Mesenchymal stem cell (in vitro differentiated cells and primary cell): ENCODE measurements around the gene CBX3.
A peak's percentile ranks its signal among the peaks of the same experiment; 100 is the strongest.

Experiments used
- DNase-seq: peaks from one replicate; pipeline ENCODE4 v3.0.0-alpha.2; 2013
- H2AFZ ChIP-seq: one replicate; pipeline ENCODE4 v1.6.1; 2013; ENCODE audit warnings: low read depth, mild to moderate bottlenecking, control low read depth, inconsistent platforms, low read length, moderate library complexity
- H2AK5ac ChIP-seq: 2 replicates; pipeline ENCODE4 v1.6.1; 2013; ENCODE audit warnings: low read length, moderate library complexity, mild to moderate bottlenecking, inconsistent platforms; ENCODE audit not compliant: severe bottlenecking
- H2BK120ac ChIP-seq: one replicate; pipeline ENCODE4 v1.6.1; 2013; ENCODE audit warnings: low read depth, mild to moderate bottlenecking, inconsistent platforms, low read length, moderate library complexity
- H2BK12ac ChIP-seq, 2 experiments: one replicate each; pipeline ENCODE4 v1.6.1; 2013; ENCODE audit warnings: inconsistent platforms in 2 of 2, low read length in 2 of 2, mild to moderate bottlenecking in 2 of 2, moderate library complexity in 2 of 2, control low read depth in 1 of 2
- H2BK15ac ChIP-seq: one replicate; pipeline ENCODE4 v1.6.1; 2013; ENCODE audit warnings: mild to moderate bottlenecking, low read depth, inconsistent platforms; ENCODE audit not compliant: poor library complexity, severe bottlenecking
- H2BK5ac ChIP-seq: 2 replicates; pipeline ENCODE4 v1.6.1; 2013; ENCODE audit warnings: low read depth, mild to moderate bottlenecking, low read length, control low read depth, inconsistent platforms; ENCODE audit not compliant: poor library complexity, severe bottlenecking
- H3K14ac ChIP-seq, 2 experiments: one replicate each; pipeline ENCODE4 v1.6.1; 2013; ENCODE audit warnings: inconsistent platforms in 2 of 2, low read length in 2 of 2, control low read depth in 1 of 2, mild to moderate bottlenecking in 1 of 2, moderate library complexity in 1 of 2
- H3K18ac ChIP-seq, 2 experiments: one replicate each; pipeline ENCODE4 v1.6.1; 2013; ENCODE audit warnings: inconsistent platforms in 2 of 2, low read length in 2 of 2, control low read depth in 1 of 2, low read depth in 1 of 2, mild to moderate bottlenecking in 1 of 2
- H3K23ac ChIP-seq, 2 experiments: one replicate each; pipeline ENCODE4 v1.6.1; 2013; ENCODE audit warnings: inconsistent platforms in 2 of 2, low read length in 2 of 2, mild to moderate bottlenecking in 2 of 2, moderate library complexity in 2 of 2, control low read depth in 1 of 2
- H3K27ac ChIP-seq: 2 replicates; pipeline ENCODE4 v1.5.1; 2013; ENCODE audit warnings: mild to moderate bottlenecking, moderate library complexity, low read length, control low read depth, inconsistent platforms; ENCODE audit not compliant: poor library complexity, severe bottlenecking
- H3K27me3 ChIP-seq, 2 experiments: 2 replicates each; pipeline versions ENCODE4 v1.6.1 to v1.7.0; 2013; ENCODE audit warnings: low read length in 2 of 2, mild to moderate bottlenecking in 2 of 2, moderate library complexity in 2 of 2, control low read depth in 1 of 2, inconsistent platforms in 1 of 2; ENCODE audit not compliant: control insufficient read depth in 1 of 2, insufficient read depth in 1 of 2
- H3K36me3 ChIP-seq, 2 experiments: 2 replicates each; pipeline versions ENCODE4 v1.6.1 to v1.7.0; 2013; ENCODE audit warnings: low read length in 2 of 2, control low read depth in 1 of 2, inconsistent platforms in 1 of 2, low read depth in 1 of 2, mild to moderate bottlenecking in 1 of 2; ENCODE audit not compliant: insufficient read depth in 2 of 2, control insufficient read depth in 1 of 2
- H3K4ac ChIP-seq, 2 experiments: one replicate each; pipeline ENCODE4 v1.6.1; 2013; ENCODE audit warnings: inconsistent platforms in 2 of 2, low read length in 2 of 2, mild to moderate bottlenecking in 2 of 2, moderate library complexity in 2 of 2, control low read depth in 1 of 2, low read depth in 1 of 2
- H3K4me1 ChIP-seq: 2 replicates; pipeline ENCODE4 v1.6.1; 2013; ENCODE audit warnings: low read depth, low read length, control low read depth; ENCODE audit not compliant: control insufficient read depth, insufficient read depth
- H3K4me2 ChIP-seq: 2 replicates; pipeline ENCODE4 v1.6.1; 2013; ENCODE audit warnings: low read length, mild to moderate bottlenecking, inconsistent platforms; ENCODE audit not compliant: poor library complexity, severe bottlenecking
- H3K4me3 ChIP-seq, 2 experiments: 2 replicates each; pipeline versions ENCODE4 v1.5.1 to v1.7.0; 2013; ENCODE audit warnings: low read length in 2 of 2, mild to moderate bottlenecking in 2 of 2, control low read depth in 1 of 2, low read depth in 1 of 2; ENCODE audit not compliant: insufficient read depth in 1 of 2
- H3K79me1 ChIP-seq: replicated peaks from 2 replicates; pipeline ENCODE4 v1.6.1; 2013; ENCODE audit warnings: mild to moderate bottlenecking, control low read depth, low read length, inconsistent platforms; ENCODE audit not compliant: poor library complexity, severe bottlenecking
- H3K9ac ChIP-seq: 2 replicates; pipeline ENCODE4 v1.7.0; 2013; ENCODE audit warnings: mild to moderate bottlenecking, low read length, moderate library complexity
- H3K9me3 ChIP-seq: 2 replicates; pipeline ENCODE4 v1.7.0; 2013; ENCODE audit warnings: mild to moderate bottlenecking, low read length; ENCODE audit not compliant: control insufficient read depth
- H4K8ac ChIP-seq: one replicate; pipeline ENCODE4 v1.6.1; 2013; ENCODE audit warnings: inconsistent platforms, mild to moderate bottlenecking, low read length, moderate library complexity
- H4K91ac ChIP-seq: one replicate; pipeline ENCODE4 v1.6.1; 2013; ENCODE audit warnings: mild to moderate bottlenecking, low read length, inconsistent platforms
- WGBS: methylation state at CpG from one replicate; pipeline ENCODE4 v1.1.7; 2013; ENCODE audit warnings: mixed read lengths; 5-methylcytosine and 5-hydroxymethylcytosine counted together

CBX3 gene

GRCh38 chr7:26167303-26167934 is 34.1 kb upstream of the CBX3 start:
- Histone ChIP-seq H3K4ac (no peak overlapping the region), H2BK12ac (no peak overlapping the region), H3K23ac (no peak overlapping the region), H2BK120ac (no peak overlapping the region), H3K14ac (no peak overlapping the region), H3K4me2 (no peak overlapping the region), H3K4me3 (no peak overlapping the region), H2BK15ac (no peak overlapping the region), H3K4me1 (peaks cover 9% of the 10 kb centered on the region), H2AK5ac (peak overlapping the region; percentile 68), H3K27ac (no peak overlapping the region), H3K27me3 (peaks cover 0 to 3% of the 10 kb centered on the region in 2 experiments), H4K91ac (no peak overlapping the region), H3K36me3 (no peaks in the 10 kb centered on the region), H2BK5ac (no peak overlapping the region), H3K18ac (no peak overlapping the region), H3K79me1 (peaks cover 22% of the 10 kb centered on the region), H3K9ac (no peak overlapping the region), H2AFZ (no peak overlapping the region), H4K8ac (no peak overlapping the region), H3K9me3 (no peaks in the 10 kb centered on the region)
- no peak for DNase-seq
- 89% methylated on average over 1 of the region's 3 CpGs for WGBS

- Histone ChIP-seq H2AK5ac (no peak overlapping the region), H4K8ac (no peak overlapping the region), H2BK120ac (no peak overlapping the region), H3K36me3 (no peaks in the 10 kb centered on the region), H3K9ac (no peak overlapping the region), H2BK5ac (no peak overlapping the region), H3K4me2 (no peak overlapping the region), H3K18ac (no peak overlapping the region), H3K4me3 (no peak overlapping the region), H3K79me1 (peaks cover 18% of the 10 kb centered on the region), H2BK15ac (no peak overlapping the region), H3K27me3 (peaks cover 0 to 3% of the 10 kb centered on the region in 2 experiments), H2BK12ac (no peak overlapping the region), H3K4me1 (peaks cover 9% of the 10 kb centered on the region), H3K27ac (no peak overlapping the region), H3K23ac (no peak overlapping the region), H3K4ac (no peak overlapping the region), H3K9me3 (no peaks in the 10 kb centered on the region), H3K14ac (no peak overlapping the region), H2AFZ (no peak overlapping the region), H4K91ac (no peak overlapping the region)
- 100% methylated on average over 2 of the region's 6 CpGs for WGBS
- DNase-seq = no peak
Measured at GRCh38 chr7:26168458-26169023, 33.0 kb upstream of the CBX3 start.

- no peaks in the 10 kb centered on the region for H3K9me3 ChIP-seq
- H3K18ac ChIP-seq = peak overlapping the region in 1 of 2 experiments; percentile 38
- no peak overlapping the region for H3K4me3 ChIP-seq
- peaks cover 20% of the 10 kb centered on the region for H3K79me1 ChIP-seq
- H3K14ac ChIP-seq = peak overlapping the region in 1 of 2 experiments; percentile 75
- H2AK5ac ChIP-seq = peak overlapping the region; percentile 9
- H3K4me2 ChIP-seq = no peak overlapping the region
- no peak overlapping the region for H2BK12ac ChIP-seq
- no peak overlapping the region for H2BK120ac ChIP-seq
- no peak overlapping the region for H2BK5ac ChIP-seq
- H2AFZ ChIP-seq = no peak overlapping the region
- H3K4me1 ChIP-seq = peaks cover 9% of the 10 kb centered on the region
- no peak overlapping the region for H3K4ac ChIP-seq
- peak overlapping the region in 1 of 2 experiments; percentile 80 for H3K23ac ChIP-seq
- no peak overlapping the region for H3K9ac ChIP-seq
- WGBS = 86% methylated on average over 3 of the region's 3 CpGs
- DNase-seq = no peak
- H4K91ac ChIP-seq = no peak overlapping the region
- H3K27me3 ChIP-seq = peaks cover 0 to 3% of the 10 kb centered on the region in 2 experiments
- H4K8ac ChIP-seq = no peak overlapping the region
- H3K27ac ChIP-seq = no peak overlapping the region
- H3K36me3 ChIP-seq = no peaks in the 10 kb centered on the region
- H2BK15ac ChIP-seq = no peak overlapping the region
Measured at GRCh38 chr7:26169271-26169670, 32.3 kb upstream of the CBX3 start.

DNA sequence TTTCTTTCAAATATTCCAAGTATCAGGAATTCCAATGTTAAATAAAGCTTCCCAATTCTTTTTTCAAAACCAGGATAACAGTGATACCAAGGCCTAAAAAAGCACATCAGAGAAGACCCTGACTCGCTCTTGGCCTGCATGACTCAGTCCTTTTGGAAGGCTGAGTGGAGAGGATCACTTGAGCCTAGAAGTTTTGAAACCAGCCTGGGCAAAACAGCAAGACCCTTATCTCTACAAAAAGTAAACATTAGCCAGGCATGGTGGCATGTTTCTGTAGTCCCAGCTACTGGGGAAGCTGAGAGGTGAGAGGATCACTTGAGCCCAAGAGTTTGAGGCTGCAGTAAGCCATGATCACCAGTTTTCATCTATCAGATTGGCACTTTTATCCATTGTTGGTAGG is 30.9 kb upstream of the CBX3 start:
- peaks cover 20% of the 10 kb centered on the region for H3K79me1 ChIP-seq
- no peak overlapping the region for H2BK5ac ChIP-seq
- H4K8ac ChIP-seq = no peak overlapping the region
- H3K4ac ChIP-seq = no peak overlapping the region
- peak overlapping the region in 1 of 2 experiments; percentile 0 for H3K18ac ChIP-seq
- no peaks in the 10 kb centered on the region for H3K36me3 ChIP-seq
- no peak overlapping the region for H3K4me3 ChIP-seq
- peaks cover 0 to 3% of the 10 kb centered on the region in 2 experiments for H3K27me3 ChIP-seq
- peak; percentile 62 for DNase-seq
- no peak overlapping the region for H3K4me2 ChIP-seq
- peaks cover 11% of the 10 kb centered on the region for H3K4me1 ChIP-seq
- no peak overlapping the region for H2AK5ac ChIP-seq
- H3K14ac ChIP-seq = no peak overlapping the region
- 63% methylated on average over 1 of the region's 1 CpG for WGBS
- no peak overlapping the region for H2BK12ac ChIP-seq
- H2BK120ac ChIP-seq = no peak overlapping the region
- no peaks in the 10 kb centered on the region for H3K9me3 ChIP-seq
- no peak overlapping the region for H3K9ac ChIP-seq
- no peak overlapping the region for H3K27ac ChIP-seq
- H3K23ac ChIP-seq = no peak overlapping the region
- no peak overlapping the region for H2BK15ac ChIP-seq
- H2AFZ ChIP-seq = no peak overlapping the region
- H4K91ac ChIP-seq = no peak overlapping the region
